GM18511 (cell line): ENCODE results near the gene CENPW.

Source experiments
- ATAC-seq: cut with Tn5 transposase; IDR thresholded peaks from one replicate; pipeline ENCODE4 v1.9.1; 2021; ENCODE audit warnings: mild to moderate bottlenecking, moderate library complexity; ENCODE audit not compliant: unreplicated experiment

Gene CENPW

GRCh38 chr6:126339796-126340609 is at the start of gene CENPW:
TSS of gene CENPW (plus strand) at chr6:126340115. CDS start at chr6:126340274, 159 bp downstream.
- ATAC-seq: peak; percentile 92

- no peak for ATAC-seq
Observed at GRCh38 chr6:126293891-126294524, 45.9 kb upstream of the CENPW start.

- peak; percentile 62 for ATAC-seq
Observed at GRCh38 chr6:126300126-126300525, 39.8 kb upstream of the CENPW start.

GRCh38 chr6:126300735-126301134 is 39.2 kb upstream of the CENPW start:
- peak; percentile 82 for ATAC-seq

GRCh38 chr6:126302191-126302590 is 37.7 kb upstream of the CENPW start:
- no peak for ATAC-seq

GRCh38 chr6:126307849-126308248 is 32.1 kb upstream of the CENPW start:
- ATAC-seq: no peak

GRCh38 chr6:126308362-126308761 is 31.6 kb upstream of the CENPW start:
- no peak for ATAC-seq

GRCh38 chr6:126312013-126312665 is 27.8 kb upstream of the CENPW start:
- peak; percentile 94 for ATAC-seq

GRCh38 chr6:126313941-126314340 is 26.0 kb upstream of the CENPW start:
- no peak for ATAC-seq

- no peak for ATAC-seq
Observed at GRCh38 chr6:126318797-126319196, 21.1 kb upstream of the CENPW start.

GRCh38 chr6:126333729-126334128 is 6.2 kb upstream of the CENPW start:
- ATAC-seq: no peak

- ATAC-seq: no peak
Observed at GRCh38 chr6:126335210-126335609, 4.7 kb upstream of the CENPW start.

- no peak for ATAC-seq
Observed at GRCh38 chr6:126337323-126337722, 2.6 kb upstream of the CENPW start.

GRCh38 chr6:126341126-126341525 is 1.2 kb downstream of the CENPW start:
- no peak for ATAC-seq

- no peak for ATAC-seq
Observed at GRCh38 chr6:126344181-126344580, 4.3 kb downstream of the CENPW start.

GRCh38 chr6:126351960-126352359 is 12.0 kb downstream of the CENPW start:
- ATAC-seq: no peak

- ATAC-seq: no peak
Observed at GRCh38 chr6:126352514-126352913, 12.6 kb downstream of the CENPW start.

GRCh38 chr6:126356526-126356925 is 16.6 kb downstream of the CENPW start:
- ATAC-seq: no peak

- ATAC-seq: no peak
Observed at GRCh38 chr6:126359936-126360537, 20.1 kb downstream of the CENPW start.

- ATAC-seq: no peak
Observed at GRCh38 chr6:126361832-126362440, 22.0 kb downstream of the CENPW start.

- no peak for ATAC-seq
Observed at GRCh38 chr6:126367849-126368248, 27.9 kb downstream of the CENPW start.
